HepG2 (cell line): ENCODE data around the gene CHKA. TPM values are rescaled to one million over a fixed set of nuclear protein-coding genes. Genes with fewer than 3 reads are reported as not detected.

Experiments
- CHD2 ChIP-seq: IDR thresholded peaks from 2 replicates; pipeline ENCODE4 v1.6.1; 2011; ENCODE audit warnings: low read depth, low read length, improper control_type of control experiment
- ELF3 ChIP-seq: IDR thresholded peaks from 2 replicates; pipeline ENCODE4 v1.6.1; 2016; ENCODE audit warnings: missing genetic modification reagents, missing compliant biosample characterization
- ETV5 ChIP-seq: IDR thresholded peaks from 2 replicates; pipeline ENCODE4 v1.6.1; 2018; ENCODE audit warnings: missing biosample characterization, missing genetic modification reagents, inconsistent platforms, borderline replicate concordance
- FOXK1 ChIP-seq: sonication (generic); formaldehyde crosslinking; IDR thresholded peaks from 2 replicates; pipeline ENCODE4 v1.4.0; 2020; ENCODE audit warnings: low read depth, missing genetic modification reagents, borderline replicate concordance
- JUN ChIP-seq: sonication (generic); formaldehyde crosslinking; IDR thresholded peaks from 2 replicates; pipeline ENCODE4 v1.4.0; 2020; ENCODE audit warnings: mild to moderate bottlenecking, missing genetic modification reagents
- MTA1 ChIP-seq: sonication (generic); formaldehyde crosslinking; IDR thresholded peaks from 2 replicates; pipeline ENCODE4 v1.4.0; 2020; ENCODE audit warnings: missing genetic modification reagents, mild to moderate bottlenecking, borderline replicate concordance
- NFIB ChIP-seq: sonication (generic); formaldehyde crosslinking; IDR thresholded peaks from 2 replicates; pipeline ENCODE4 v1.9.0; 2021; ENCODE audit warnings: missing genetic modification reagents, mild to moderate bottlenecking, borderline replicate concordance
- NR2F1 ChIP-seq, 2 experiments: fragments of 450-650 bp in 1 of 2; formaldehyde crosslinking in 1 of 2; IDR thresholded peaks; 2 replicates each; pipeline versions ENCODE4 v1.5.0 to v1.6.1; 2016 to 2020; ENCODE audit warnings: mild to moderate bottlenecking in 1 of 2, missing compliant biosample characterization in 1 of 2, missing genetic modification reagents in 1 of 2, moderate library complexity in 1 of 2
- RFX1 ChIP-seq: fragments of 450-650 bp; IDR thresholded peaks from 2 replicates; pipeline ENCODE4 v1.6.1; 2017
- TEAD3 ChIP-seq: optimal IDR thresholded peaks from 2 replicates; pipeline ENCODE3; 2016; ENCODE audit warnings: borderline replicate concordance
- TSC22D2 ChIP-seq: sonication (generic); formaldehyde crosslinking; IDR thresholded peaks from 2 replicates; pipeline ENCODE4 v1.5.1; 2020; ENCODE audit warnings: missing genetic modification reagents, mild to moderate bottlenecking, borderline replicate concordance
- ZBTB7A ChIP-seq: sonication (generic); formaldehyde crosslinking; IDR thresholded peaks from 2 replicates; pipeline ENCODE4 v1.8.0; 2022; ENCODE audit warnings: mild to moderate bottlenecking, missing genetic modification reagents
- ZNF121 ChIP-seq: sonication (generic); formaldehyde crosslinking; IDR thresholded peaks from 2 replicates; pipeline ENCODE4 v1.5.0; 2020; ENCODE audit warnings: mild to moderate bottlenecking, missing genetic modification reagents
- ZNF747 ChIP-seq: sonication (generic); formaldehyde crosslinking; IDR thresholded peaks from 2 replicates; pipeline ENCODE4 v1.8.1; 2023; ENCODE audit warnings: missing genetic modification reagents, mild to moderate bottlenecking, borderline replicate concordance
- ZNF782 ChIP-seq: sonication (generic); formaldehyde crosslinking; IDR thresholded peaks from 2 replicates; pipeline ENCODE4 v1.4.0; 2020; ENCODE audit warnings: missing genetic modification reagents, mild to moderate bottlenecking, borderline replicate concordance
- polyA plus RNA-seq, 8 experiments: library from polyadenylated mRNA; depleted of rRNA in 3 of 8; stranded (reverse) in 7 of 8; unstranded in 1 of 8; fragments of >200 nt; fragmentation: Illumina TruSeq in 4 of 8; extraction: Trizol in 4 of 8; gene quantifications; 2 replicates each; pipeline versions ENCODE4 v1.2.1 to v1.2.3, GENCODE V29; 2011 to 2016; ENCODE audit warnings: low read depth in 4 of 8, missing spikeins in 1 of 8, mixed read lengths in 1 of 8; ENCODE audit not compliant: insufficient read depth in 1 of 8
- total RNA-seq, 5 experiments: library from RNA; depleted of rRNA; stranded (reverse); fragments of >200 nt; fragmentation: Illumina TruSeq; extraction: Trizol; gene quantifications; 2 replicates each; pipeline ENCODE4 v1.2.3, GENCODE V29; 2016; ENCODE audit warnings: low read depth in 1 of 5
- TF ChIP-seq, protein P1 (sequence below): sonication (generic); formaldehyde crosslinking; IDR thresholded peaks from 2 replicates; pipeline ENCODE4 v1.4.0; 2020; ENCODE audit warnings: missing genetic modification reagents, borderline replicate concordance
- TF ChIP-seq, protein P2 (sequence below): sonication (generic); formaldehyde crosslinking; IDR thresholded peaks from 2 replicates; pipeline ENCODE4 v1.5.0; 2020; ENCODE audit warnings: mild to moderate bottlenecking, missing genetic modification reagents
- TF ChIP-seq, protein P3 (sequence below): sonication (generic); formaldehyde crosslinking; IDR thresholded peaks from 2 replicates; pipeline ENCODE4 v1.4.0; 2020; ENCODE audit warnings: missing genetic modification reagents, mild to moderate bottlenecking, borderline replicate concordance

The CHKA gene
- total and polyA plus RNA-seq, 2 of the 13 experiments (the other 11 are each of a cell fraction or from before 2014, with no cell fraction given) = 71.6 to 92.7 TPM

DNA sequence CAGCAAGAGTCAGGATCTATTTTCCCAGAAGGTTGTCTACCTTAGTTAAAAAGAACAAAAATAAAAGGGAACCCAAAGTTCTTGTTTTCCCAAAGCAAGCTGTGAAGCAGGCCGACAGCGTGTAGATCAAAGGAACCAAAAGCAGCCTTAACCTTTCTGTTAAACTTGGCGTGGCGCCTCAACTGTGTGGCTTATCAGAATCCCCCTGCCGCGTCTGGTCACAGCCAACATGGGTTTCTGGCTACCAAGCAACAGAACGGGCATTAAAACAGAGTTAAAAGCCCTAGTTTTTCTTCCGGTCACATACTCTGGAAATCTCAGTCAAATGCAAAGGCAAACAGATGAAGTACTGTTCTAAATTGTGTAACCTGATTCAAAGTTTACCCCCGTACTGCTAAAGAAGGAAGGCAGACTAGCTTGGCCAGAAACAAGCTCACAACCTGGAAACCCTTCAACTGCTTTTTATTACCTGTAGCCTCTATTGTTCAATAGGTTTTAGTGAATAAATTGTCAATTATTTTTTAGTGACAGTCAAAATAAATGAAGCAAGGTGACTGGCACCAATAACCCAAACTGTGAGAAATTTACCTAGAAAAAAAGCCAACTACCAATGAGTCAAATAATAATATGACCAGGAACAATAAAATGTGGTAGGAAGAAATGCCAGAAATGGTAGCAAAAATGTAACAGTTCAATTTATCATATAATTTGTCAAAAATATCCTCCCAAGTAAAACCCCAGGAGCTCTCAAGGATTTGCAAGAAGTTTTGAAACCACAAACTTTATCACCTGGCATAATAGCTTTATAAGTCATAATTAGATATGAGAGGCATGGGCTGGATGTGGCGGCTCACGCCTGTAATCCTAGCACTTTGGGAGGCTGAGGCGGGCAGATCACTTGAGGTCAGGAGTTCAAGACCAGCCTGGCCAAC lies 21.4 kb downstream of the CHKA start (continued):
- TF ChIP-seq CHD2 (no peak), ZBTB7A (CRISPR knock-in tag) (peak; percentile 61; the same call in 1 of the 2 replicates), NR2F1 (CRISPR knock-in tag; IDR thresholded peaks at IDR 0.05) (peak; percentile 28 to 78; a peak in 3 of 4 replicates), ZNF121 (CRISPR knock-in tag) (peak; percentile 86), TSC22D2 (CRISPR knock-in tag) (peak; percentile 64; the same call in 1 of the 2 replicates), ETV5 (peak; percentile 98), ELF3 (peak; percentile 80), FOXK1 (peak; percentile 84), TEAD3 (CRISPR knock-in tag) (peak; percentile 82), ZNF747 (0 out of 2 replicates have a peak, but pooled peaks have one; percentile 64), RFX1 (peak; percentile 67), ZNF782 (no peak), MTA1 (0 out of 2 replicates have a peak, but pooled peaks have one; percentile 54), NFIB (CRISPR knock-in tag) (no peak), JUN (CRISPR knock-in tag) (peak; percentile 71)
- TF ChIP-seq, protein P1, sequence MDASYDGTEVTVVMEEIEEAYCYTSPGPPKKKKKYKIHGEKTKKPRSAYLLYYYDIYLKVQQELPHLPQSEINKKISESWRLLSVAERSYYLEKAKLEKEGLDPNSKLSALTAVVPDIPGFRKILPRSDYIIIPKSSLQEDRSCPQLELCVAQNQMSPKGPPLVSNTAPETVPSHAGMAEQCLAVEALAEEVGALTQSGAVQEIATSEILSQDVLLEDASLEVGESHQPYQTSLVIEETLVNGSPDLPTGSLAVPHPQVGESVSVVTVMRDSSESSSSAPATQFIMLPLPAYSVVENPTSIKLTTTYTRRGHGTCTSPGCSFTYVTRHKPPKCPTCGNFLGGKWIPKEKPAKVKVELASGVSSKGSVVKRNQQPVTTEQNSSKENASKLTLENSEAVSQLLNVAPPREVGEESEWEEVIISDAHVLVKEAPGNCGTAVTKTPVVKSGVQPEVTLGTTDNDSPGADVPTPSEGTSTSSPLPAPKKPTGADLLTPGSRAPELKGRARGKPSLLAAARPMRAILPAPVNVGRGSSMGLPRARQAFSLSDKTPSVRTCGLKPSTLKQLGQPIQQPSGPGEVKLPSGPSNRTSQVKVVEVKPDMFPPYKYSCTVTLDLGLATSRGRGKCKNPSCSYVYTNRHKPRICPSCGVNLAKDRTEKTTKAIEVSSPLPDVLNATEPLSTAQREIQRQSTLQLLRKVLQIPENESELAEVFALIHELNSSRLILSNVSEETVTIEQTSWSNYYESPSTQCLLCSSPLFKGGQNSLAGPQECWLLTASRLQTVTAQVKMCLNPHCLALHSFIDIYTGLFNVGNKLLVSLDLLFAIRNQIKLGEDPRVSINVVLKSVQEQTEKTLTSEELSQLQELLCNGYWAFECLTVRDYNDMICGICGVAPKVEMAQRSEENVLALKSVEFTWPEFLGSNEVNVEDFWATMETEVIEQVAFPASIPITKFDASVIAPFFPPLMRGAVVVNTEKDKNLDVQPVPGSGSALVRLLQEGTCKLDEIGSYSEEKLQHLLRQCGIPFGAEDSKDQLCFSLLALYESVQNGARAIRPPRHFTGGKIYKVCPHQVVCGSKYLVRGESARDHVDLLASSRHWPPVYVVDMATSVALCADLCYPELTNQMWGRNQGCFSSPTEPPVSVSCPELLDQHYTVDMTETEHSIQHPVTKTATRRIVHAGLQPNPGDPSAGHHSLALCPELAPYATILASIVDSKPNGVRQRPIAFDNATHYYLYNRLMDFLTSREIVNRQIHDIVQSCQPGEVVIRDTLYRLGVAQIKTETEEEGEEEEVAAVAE (CRISPR knock-in tag) = peak; percentile 61; the same call in 1 of the 2 replicates
- TF ChIP-seq, protein P2, sequence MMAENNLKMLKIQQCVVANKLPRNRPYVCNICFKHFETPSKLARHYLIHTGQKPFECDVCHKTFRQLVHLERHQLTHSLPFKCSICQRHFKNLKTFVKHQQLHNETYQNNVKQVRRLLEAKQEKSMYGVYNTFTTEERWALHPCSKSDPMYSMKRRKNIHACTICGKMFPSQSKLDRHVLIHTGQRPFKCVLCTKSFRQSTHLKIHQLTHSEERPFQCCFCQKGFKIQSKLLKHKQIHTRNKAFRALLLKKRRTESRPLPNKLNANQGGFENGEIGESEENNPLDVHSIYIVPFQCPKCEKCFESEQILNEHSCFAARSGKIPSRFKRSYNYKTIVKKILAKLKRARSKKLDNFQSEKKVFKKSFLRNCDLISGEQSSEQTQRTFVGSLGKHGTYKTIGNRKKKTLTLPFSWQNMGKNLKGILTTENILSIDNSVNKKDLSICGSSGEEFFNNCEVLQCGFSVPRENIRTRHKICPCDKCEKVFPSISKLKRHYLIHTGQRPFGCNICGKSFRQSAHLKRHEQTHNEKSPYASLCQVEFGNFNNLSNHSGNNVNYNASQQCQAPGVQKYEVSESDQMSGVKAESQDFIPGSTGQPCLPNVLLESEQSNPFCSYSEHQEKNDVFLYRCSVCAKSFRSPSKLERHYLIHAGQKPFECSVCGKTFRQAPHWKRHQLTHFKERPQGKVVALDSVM = peak; percentile 64
- TF ChIP-seq, protein P3, sequence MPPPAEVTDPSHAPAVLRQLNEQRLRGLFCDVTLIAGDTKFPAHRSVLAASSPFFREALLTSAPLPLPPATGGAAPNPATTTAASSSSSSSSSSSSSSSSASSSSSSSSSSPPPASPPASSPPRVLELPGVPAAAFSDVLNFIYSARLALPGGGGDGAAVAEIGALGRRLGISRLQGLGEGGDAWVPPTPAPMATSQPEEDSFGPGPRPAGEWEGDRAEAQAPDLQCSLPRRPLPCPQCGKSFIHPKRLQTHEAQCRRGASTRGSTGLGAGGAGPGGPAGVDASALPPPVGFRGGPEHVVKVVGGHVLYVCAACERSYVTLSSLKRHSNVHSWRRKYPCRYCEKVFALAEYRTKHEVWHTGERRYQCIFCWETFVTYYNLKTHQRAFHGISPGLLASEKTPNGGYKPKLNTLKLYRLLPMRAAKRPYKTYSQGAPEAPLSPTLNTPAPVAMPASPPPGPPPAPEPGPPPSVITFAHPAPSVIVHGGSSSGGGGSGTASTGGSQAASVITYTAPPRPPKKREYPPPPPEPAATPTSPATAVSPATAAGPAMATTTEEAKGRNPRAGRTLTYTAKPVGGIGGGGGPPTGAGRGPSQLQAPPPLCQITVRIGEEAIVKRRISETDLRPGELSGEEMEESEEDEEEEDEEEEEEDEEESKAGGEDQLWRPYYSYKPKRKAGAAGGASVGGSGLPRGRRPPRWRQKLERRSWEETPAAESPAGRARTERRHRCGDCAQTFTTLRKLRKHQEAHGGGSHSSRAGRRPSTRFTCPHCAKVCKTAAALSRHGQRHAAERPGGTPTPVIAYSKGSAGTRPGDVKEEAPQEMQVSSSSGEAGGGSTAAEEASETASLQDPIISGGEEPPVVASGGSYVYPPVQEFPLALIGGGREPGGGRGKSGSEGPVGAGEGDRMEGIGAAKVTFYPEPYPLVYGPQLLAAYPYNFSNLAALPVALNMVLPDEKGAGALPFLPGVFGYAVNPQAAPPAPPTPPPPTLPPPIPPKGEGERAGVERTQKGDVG (CRISPR knock-in tag) = peak; percentile 66; the same call in 1 of the 2 replicates
